Caco-2 (cell line): ENCODE data around the gene ATP8B1. TPM values are rescaled to one million over a fixed set of nuclear protein-coding genes. Genes with fewer than 3 reads are reported as not detected.

Experiments used
- BruUV-seq: library from RNA; stranded (reverse); fragments of 400-500 nt; replicated peaks from 2 replicates; lab custom pipeline; 2021; lab: Mats Ljungman, UMichigan
- CTCF ChIA-PET: fragments of 300-600 bp; sonication (Branson Sonifier 250); formaldehyde crosslinking; loops from one replicate; lab custom pipeline; 2022; ENCODE audit warnings: antibody characterized with exemption; lab: Charles Lee
- POLR2A ChIA-PET: fragments of 300-600 bp; sonication (Branson Sonifier 250); formaldehyde crosslinking; loops from one replicate; lab custom pipeline; 2022; ENCODE audit warnings: antibody characterized with exemption; lab: Charles Lee
- DNase-seq, 2 experiments: peaks; one replicate each; pipeline versions ENCODE4 v3.0.0 to v3.0.0-alpha.2; 2020 to 2022
- H3K27me3 ChIP-seq: replicated peaks from 2 replicates; pipeline ENCODE4 v1.6.0; 2011; ENCODE audit warnings: low read length; ENCODE audit not compliant: control insufficient read depth, insufficient read depth
- H3K36me3 ChIP-seq: 2 replicates; pipeline ENCODE4 v1.5.1; 2011; ENCODE audit warnings: low read length; ENCODE audit not compliant: control insufficient read depth, insufficient read depth
- H3K4me1 ChIP-seq: fragments of 250-450 bp; sonication (Bioruptor Pico); 2 replicates; pipeline ENCODE4 v1.5.1; 2020; ENCODE audit warnings: mild to moderate bottlenecking
- H3K4me3 ChIP-seq: 2 replicates; pipeline ENCODE4 v1.5.1; 2011; ENCODE audit warnings: low read depth, mild to moderate bottlenecking, control low read depth, low read length
- H3K9me3 ChIP-seq: fragments of 250-450 bp; sonication (Bioruptor Pico); 2 replicates; pipeline ENCODE4 v1.5.1; 2020; ENCODE audit warnings: mild to moderate bottlenecking, moderate library complexity
- H3K27ac Mint-ChIP-seq: one replicate; pipeline ENCODE4 v1.8.0; 2022; ENCODE audit warnings: mixed read lengths; ENCODE audit not compliant: unreplicated experiment
- H3K27me3 Mint-ChIP-seq: one replicate; pipeline ENCODE4 v1.8.0; 2022; ENCODE audit warnings: mixed read lengths; ENCODE audit not compliant: insufficient read depth, unreplicated experiment
- H3K36me3 Mint-ChIP-seq: one replicate; pipeline ENCODE4 v1.8.0; 2022; ENCODE audit warnings: mild to moderate bottlenecking, mixed read lengths; ENCODE audit not compliant: insufficient read depth, unreplicated experiment
- H3K4me1 Mint-ChIP-seq: one replicate; pipeline ENCODE4 v1.8.0; 2022; ENCODE audit warnings: low read depth, mixed read lengths; ENCODE audit not compliant: unreplicated experiment
- H3K4me3 Mint-ChIP-seq: one replicate; pipeline ENCODE4 v1.8.0; 2022; ENCODE audit warnings: mild to moderate bottlenecking, moderate library complexity, mixed read lengths; ENCODE audit not compliant: unreplicated experiment
- H3K9me3 Mint-ChIP-seq: one replicate; pipeline ENCODE4 v1.8.0; 2022; ENCODE audit warnings: mixed read lengths; ENCODE audit not compliant: unreplicated experiment
- CTCF ChIP-seq, 2 experiments: fragments of 200-600 bp in 1 of 2; IDR thresholded peaks; 1 replicate in 1 of 2; 2 replicates in 1 of 2; pipeline versions ENCODE4 v1.5.1 to v1.8.0; 2011 to 2022; ENCODE audit warnings: antibody characterized with exemption in 1 of 2, control low read depth in 1 of 2, inconsistent platforms in 1 of 2, low read depth in 1 of 2, low read length in 1 of 2, mild to moderate bottlenecking in 1 of 2, moderate library complexity in 1 of 2; ENCODE audit not compliant: insufficient read depth in 1 of 2, severe bottlenecking in 1 of 2, unreplicated experiment in 1 of 2
- intact Hi-C: fragments of 100-400 bp; cut with micrococcal nuclease; formaldehyde crosslinking; loops from one replicate; pipeline ENCODE4 v1.10.0; 2022; ENCODE audit not compliant: unreplicated experiment
- total RNA-seq: library from RNA; stranded (reverse); gene quantifications from 2 replicates; pipeline ENCODE4 v1.2.3, GENCODE V29; 2022

Gene ATP8B1
- total RNA-seq, 1 experiment from 2014 or later = 31.6 TPM

GRCh38 chr18:57733861-57734260 lies 69.3 kb downstream of the ATP8B1 start:
- Histone ChIP-seq H3K4me1 (no peaks in the 10 kb centered on the region), H3K9me3 (no peaks in the 10 kb centered on the region), H3K36me3 (no peaks in the 10 kb centered on the region), H3K27me3 (no peaks in the 10 kb centered on the region), H3K4me3 (no peak overlapping the region)
- Mint-ChIP-seq H3K36me3 (peaks cover 2% of the 10 kb centered on the region), H3K27me3 (no peaks in the 10 kb centered on the region), H3K27ac (no peak overlapping the region), H3K4me1 (no peaks in the 10 kb centered on the region), H3K9me3 (no peaks in the 10 kb centered on the region), H3K4me3 (no peak overlapping the region)
- intact Hi-C loops = no loop called here
- CTCF ChIA-PET = no interaction called here
- no TSS peak for BruUV-seq
- POLR2A ChIA-PET = no interaction called here
- DNase-seq = no peak
- no peak for TF ChIP-seq CTCF (IDR thresholded peaks at IDR 0.05; ENCODE audit: insufficient read depth in 1 of 2, low read depth in 1 of 2, low read length in 1 of 2, severe bottlenecking in 1 of 2, unreplicated experiment in 1 of 2)

DNA sequence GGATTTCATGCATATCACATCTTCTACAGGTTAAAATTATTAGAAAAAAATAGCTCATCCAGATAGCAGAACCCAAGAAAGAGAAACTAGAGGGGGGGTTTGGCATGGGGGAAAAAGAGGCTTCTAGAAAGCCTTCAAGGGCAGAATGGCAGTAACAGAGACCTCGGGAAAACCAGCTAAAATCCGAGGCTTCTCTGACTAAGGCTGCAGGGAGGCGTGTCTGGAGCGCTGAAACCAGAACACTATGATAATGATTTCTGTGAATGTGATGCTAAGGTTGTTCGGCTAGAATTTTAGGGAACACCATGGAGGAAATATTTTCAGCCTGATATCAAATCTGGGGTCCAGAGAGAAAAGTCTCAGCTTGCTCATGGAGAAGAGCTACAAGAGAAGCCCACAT lies 73.0 kb downstream of the ATP8B1 start:
- no peak overlapping the region for H3K4me3 Mint-ChIP-seq
- ChIA-PET POLR2A (no interaction called here), CTCF (no interaction called here)
- Histone ChIP-seq H3K4me1 (no peaks in the 10 kb centered on the region), H3K9me3 (no peaks in the 10 kb centered on the region), H3K4me3 (no peak overlapping the region), H3K27me3 (no peaks in the 10 kb centered on the region), H3K36me3 (peaks cover 2% of the 10 kb centered on the region; the same call in 1 of the 2 replicates)
- BruUV-seq = no TSS peak
- intact Hi-C loops = no loop called here
- no peak for DNase-seq
- no peak for TF ChIP-seq CTCF (IDR thresholded peaks at IDR 0.05; ENCODE audit: insufficient read depth in 1 of 2, low read depth in 1 of 2, low read length in 1 of 2, severe bottlenecking in 1 of 2, unreplicated experiment in 1 of 2)
- no peaks in the 10 kb centered on the region for H3K27me3 Mint-ChIP-seq
- peaks cover 7% of the 10 kb centered on the region for H3K4me1 Mint-ChIP-seq
- no peak overlapping the region for H3K27ac Mint-ChIP-seq
- H3K9me3 Mint-ChIP-seq = no peaks in the 10 kb centered on the region
- peaks cover 33% of the 10 kb centered on the region for H3K36me3 Mint-ChIP-seq

DNA sequence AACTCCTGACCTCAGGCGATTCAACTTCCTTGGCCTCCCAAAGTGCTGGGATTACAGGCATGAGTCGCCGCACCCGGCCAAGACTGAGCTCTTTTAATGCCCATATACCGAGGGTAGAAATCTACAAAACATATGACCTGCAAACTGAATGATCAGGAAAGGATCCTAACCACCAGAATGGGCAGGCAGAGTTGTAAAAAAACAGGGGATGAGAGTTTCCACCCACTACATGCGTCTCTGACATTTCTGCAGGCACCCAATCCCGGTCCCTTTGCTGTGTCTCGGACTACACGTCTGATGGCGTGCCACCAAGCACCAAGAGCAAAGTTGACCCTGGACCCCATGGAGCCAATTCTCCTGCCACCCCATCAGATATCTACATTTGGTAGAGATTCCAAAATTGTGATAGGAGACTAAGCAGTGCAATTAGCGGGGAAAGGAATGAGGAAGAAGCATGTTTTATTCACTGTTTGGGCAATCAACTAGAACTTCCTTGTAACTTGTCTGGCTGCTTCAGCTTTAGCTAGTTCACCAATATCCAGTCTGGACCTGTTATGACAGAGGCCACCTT lies 74.1 kb downstream of the ATP8B1 start:
- Histone ChIP-seq H3K4me3 (no peak overlapping the region), H3K36me3 (peaks cover 2% of the 10 kb centered on the region; the same call in 1 of the 2 replicates), H3K4me1 (no peaks in the 10 kb centered on the region), H3K9me3 (no peaks in the 10 kb centered on the region), H3K27me3 (no peaks in the 10 kb centered on the region)
- no peak for DNase-seq
- POLR2A ChIA-PET = no interaction called here
- TF ChIP-seq CTCF (IDR thresholded peaks at IDR 0.05; ENCODE audit: insufficient read depth in 1 of 2, low read depth in 1 of 2, low read length in 1 of 2, severe bottlenecking in 1 of 2, unreplicated experiment in 1 of 2) = no peak
- H3K27me3 Mint-ChIP-seq = no peaks in the 10 kb centered on the region
- intact Hi-C loops = no loop called here
- H3K9me3 Mint-ChIP-seq = no peaks in the 10 kb centered on the region
- CTCF ChIA-PET = no interaction called here
- peaks cover 7% of the 10 kb centered on the region for H3K4me1 Mint-ChIP-seq
- no TSS peak for BruUV-seq
- no peak overlapping the region for H3K27ac Mint-ChIP-seq
- H3K36me3 Mint-ChIP-seq = peaks cover 33% of the 10 kb centered on the region
- H3K4me3 Mint-ChIP-seq = no peak overlapping the region
